DND-41 (cell line): ENCODE measurements around the gene TJP3.

ENCODE experiments used
- ATAC-seq: fragments of 200-7000 bp; cut with Tn5 transposase; 3 replicates; pipeline ENCODE4 v1.9.1; 2021; ENCODE audit warnings: low read depth; ENCODE audit not compliant: insufficient read depth
- DNase-seq: peaks from one replicate; pipeline ENCODE4 v3.0.0-alpha.2; 2020
- H2AFZ ChIP-seq: 2 replicates; pipeline ENCODE4 v1.6.0; 2012; ENCODE audit warnings: low read depth, low read length
- H3K27ac ChIP-seq: 2 replicates; pipeline ENCODE4 v1.5.1; 2012; ENCODE audit warnings: low read length, inconsistent platforms
- H3K27me3 ChIP-seq: fragments of 200-600 bp; sonication (generic); 2 replicates; pipeline ENCODE4 v1.6.0; 2012; ENCODE audit warnings: low read length, mild to moderate bottlenecking, inconsistent platforms; ENCODE audit not compliant: insufficient read depth, poor library complexity
- H3K36me3 ChIP-seq: 2 replicates; pipeline ENCODE4 v1.5.1; 2012; ENCODE audit warnings: low read length, inconsistent platforms; ENCODE audit not compliant: insufficient read depth
- H3K4me1 ChIP-seq: 2 replicates; pipeline ENCODE4 v1.5.1; 2012; ENCODE audit warnings: mild to moderate bottlenecking, low read length; ENCODE audit not compliant: insufficient read depth
- H3K4me2 ChIP-seq: 2 replicates; pipeline ENCODE4 v1.6.0; 2012; ENCODE audit warnings: mild to moderate bottlenecking, moderate library complexity, low read length, inconsistent platforms; ENCODE audit not compliant: insufficient read depth
- H3K4me3 ChIP-seq, 2 experiments: fragments of 200-600 bp in 1 of 2; shearing (Covaris generic) in 1 of 2; 2 replicates each; pipeline ENCODE4 v1.5.1; 2012 to 2016; ENCODE audit warnings: inconsistent platforms in 2 of 2, low read length in 2 of 2, mild to moderate bottlenecking in 2 of 2, low read depth in 1 of 2, moderate library complexity in 1 of 2
- H3K79me2 ChIP-seq: 2 replicates; pipeline ENCODE4 v1.6.0; 2012; ENCODE audit warnings: low read length, inconsistent platforms; ENCODE audit not compliant: insufficient read depth
- H3K9ac ChIP-seq: 2 replicates; pipeline ENCODE4 v1.6.0; 2012; ENCODE audit warnings: low read depth, mild to moderate bottlenecking, inconsistent platforms, low read length, moderate library complexity
- H3K9me3 ChIP-seq: 2 replicates; pipeline ENCODE4 v1.5.1; 2012; ENCODE audit warnings: low read length, moderate library complexity, mild to moderate bottlenecking, inconsistent platforms; ENCODE audit not compliant: insufficient read depth, severe bottlenecking
- H4K20me1 ChIP-seq: 2 replicates; pipeline ENCODE4 v1.6.0; 2012; ENCODE audit warnings: low read length; ENCODE audit not compliant: insufficient read depth
- CTCF ChIP-seq: IDR thresholded peaks from 2 replicates; pipeline ENCODE4 v1.5.1; 2012; ENCODE audit warnings: borderline replicate concordance, low read length, moderate library complexity, mild to moderate bottlenecking; ENCODE audit not compliant: poor library complexity, severe bottlenecking; ENCODE audit errors: extremely low read depth
- EZH2 ChIP-seq: IDR thresholded peaks from 3 replicates; pipeline ENCODE4 v1.6.1; 2012; ENCODE audit warnings: borderline replicate concordance, low read depth, mild to moderate bottlenecking, moderate library complexity, low read length, inconsistent platforms; ENCODE audit not compliant: severe bottlenecking

Gene TJP3

GRCh38 chr19:3771000-3771905 lies 63.1 kb downstream of the TJP3 start:
- TF ChIP-seq EZH2 (no peak), CTCF (no peak)

GRCh38 chr19:3771906-3772455 lies 63.8 kb downstream of the TJP3 start, which contains the start of gene RAX2:
Gene RAX2 (minus strand): TSS chr19:3772228. CDS start chr19:3771742, 486 bp downstream.
- Histone ChIP-seq H3K4me2 (no peak within 1 kb of the TSS), H3K9ac (no peak within 1 kb of the TSS), H3K9me3 (no peaks in the 10 kb centered on the region), H3K27ac (no peak within 1 kb of the TSS), H3K27me3 (no peaks in the 10 kb centered on the region), H4K20me1 (no peaks in the 10 kb centered on the region), H3K36me3 (peaks cover 21% of the 10 kb centered on the region), H3K4me3 (no peak within 1 kb of the TSS), H3K4me1 (no peaks in the 10 kb centered on the region), H2AFZ (no peak within 1 kb of the TSS), H3K79me2 (no peaks in the 10 kb centered on the region)
- TF ChIP-seq CTCF: no peak
- no peak for TF ChIP-seq EZH2
- ATAC-seq (no peak), DNase-seq (no peak)

More at GRCh38 chr19:3771000-3771905, 63.1 kb downstream of the TJP3 start:
- no peaks in the 10 kb centered on the region for H4K20me1 ChIP-seq
- ATAC-seq: no peak
- H3K9me3 ChIP-seq: no peaks in the 10 kb centered on the region
- H3K9ac ChIP-seq: no peak overlapping the region
- no peaks in the 10 kb centered on the region for H3K79me2 ChIP-seq
- no peak overlapping the region for H2AFZ ChIP-seq
- DNase-seq: no peak
- no peaks in the 10 kb centered on the region for H3K4me1 ChIP-seq
- no peak overlapping the region for H3K4me2 ChIP-seq
- peaks cover 28% of the 10 kb centered on the region for H3K36me3 ChIP-seq
- no peak overlapping the region for H3K27ac ChIP-seq
- H3K4me3 ChIP-seq: no peak overlapping the region
- no peaks in the 10 kb centered on the region for H3K27me3 ChIP-seq

DNA sequence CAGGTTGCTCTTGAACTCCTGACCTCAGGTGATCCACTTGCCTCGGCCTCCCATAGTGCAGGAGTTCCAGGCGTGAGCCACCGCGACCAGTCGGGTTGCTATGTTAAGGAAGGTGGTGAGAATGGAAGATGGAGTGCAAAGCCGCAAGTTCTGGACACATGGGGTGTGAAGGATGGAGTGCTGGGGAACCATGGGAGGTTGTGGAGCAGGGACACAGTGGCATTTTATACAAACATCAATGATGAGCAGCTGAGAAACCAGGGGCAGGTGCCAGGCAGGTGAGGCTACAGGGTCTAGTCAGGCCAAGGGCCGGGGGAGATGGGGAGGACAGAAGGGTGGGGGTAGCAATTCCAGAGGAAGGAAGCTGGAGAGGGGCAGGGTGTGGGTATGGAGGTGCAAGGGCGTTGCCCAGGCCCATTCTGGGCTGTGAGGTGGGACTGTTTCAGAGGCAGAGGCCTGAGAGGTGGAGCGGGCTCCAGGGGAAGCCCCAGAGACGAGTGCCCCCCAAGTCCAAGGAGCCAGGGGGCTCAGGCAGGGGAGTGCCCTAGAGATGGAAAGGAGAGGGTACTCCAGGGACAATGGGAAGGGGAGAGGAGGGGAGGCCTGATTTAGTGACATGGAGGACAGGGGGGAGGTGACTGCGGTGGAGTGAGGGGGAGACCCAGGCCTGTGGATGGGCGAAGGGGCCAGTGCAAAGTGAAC lies 65.8 kb downstream of the TJP3 start:
- H3K9ac ChIP-seq: no peak overlapping the region
- no peak overlapping the region for H3K4me2 ChIP-seq
- no peaks in the 10 kb centered on the region for H3K27me3 ChIP-seq
- H3K9me3 ChIP-seq: no peaks in the 10 kb centered on the region
- no peak overlapping the region for H3K27ac ChIP-seq
- no peak for DNase-seq
- H3K79me2 ChIP-seq: no peaks in the 10 kb centered on the region
- H3K36me3 ChIP-seq: 0 out of 2 replicates have a peak, but pooled peaks cover 7% of the 10 kb centered on the region
- H3K4me3 ChIP-seq: no peak overlapping the region
- H2AFZ ChIP-seq: no peak overlapping the region
- H3K4me1 ChIP-seq: no peaks in the 10 kb centered on the region
- ATAC-seq: no peak
- TF ChIP-seq EZH2 (no peak), CTCF (no peak)
- no peaks in the 10 kb centered on the region for H4K20me1 ChIP-seq
